HCT116 (cell line): ENCODE data around the gene ATF7IP. TPM values are rescaled to one million over a fixed set of nuclear protein-coding genes. Genes with fewer than 3 reads are reported as not detected.

Experiments
- ATAC-seq: fragments of 200-7000 bp; cut with Tn5 transposase; 2 replicates; pipeline ENCODE4 v1.9.1; 2020; ENCODE audit warnings: mild to moderate bottlenecking, moderate library complexity
- BruUV-seq: library from RNA; stranded (reverse); fragments of 400-500 nt; replicated peaks from 2 replicates; lab custom pipeline; 2021; lab: Mats Ljungman, UMichigan
- CTCF ChIA-PET: fragments of 300-600 bp; sonication (Branson Sonifier 250); formaldehyde crosslinking; loops from one replicate; lab custom pipeline; 2021; ENCODE audit warnings: antibody characterized with exemption; lab: Charles Lee
- POLR2A ChIA-PET: fragments of 300-600, 350-600 bp; sonication (Branson Sonifier 250); formaldehyde crosslinking; loops from one replicate; lab custom pipeline; 2021; ENCODE audit warnings: antibody characterized with exemption; lab: Charles Lee
- RAD21 ChIA-PET, 2 experiments: fragments of 300-600 bp; sonication (Branson Sonifier 250); formaldehyde crosslinking; loops; one replicate each; lab custom pipeline; 2023; ENCODE audit warnings: low total read pairs in 2 of 2; ENCODE audit not compliant: uncharacterized antibody in 2 of 2, unreplicated experiment in 2 of 2, low non-redundant PET in 1 of 2; lab: Charles Lee
- DNase-seq: peaks from one replicate; pipeline ENCODE4 v3.0.0-alpha.2; 2010; ENCODE audit warnings: low read depth, low spot score
- H2AFZ ChIP-seq: fragments of 200-600 bp; shearing (Covaris generic), sonication (generic); 2 replicates; pipeline ENCODE4 v1.6.1; 2017; ENCODE audit warnings: low read depth, mixed run types, mixed read lengths, antibody characterized with exemption, low read length; ENCODE audit not compliant: poor library complexity, severe bottlenecking
- H3K27ac ChIP-seq: 2 replicates; pipeline ENCODE4 v1.5.1; 2012; ENCODE audit warnings: low read depth, low read length
- H3K27me3 ChIP-seq: fragments of 200-600 bp; sonication (generic); 2 replicates; pipeline ENCODE4 v1.6.1; 2016; ENCODE audit warnings: mixed run types, low read length, mixed read lengths; ENCODE audit not compliant: insufficient read depth
- H3K36me3 ChIP-seq, 2 experiments: fragments of 200-500 bp in 1 of 2; fragments of 200-600 bp in 1 of 2; sonication (Bioruptor generic) in 1 of 2; sonication (generic) in 1 of 2; 2 replicates each; pipeline versions ENCODE4 v1.5.1 to v1.6.1; 2014 to 2016; ENCODE audit warnings: low read length in 2 of 2, inconsistent platforms in 1 of 2, mixed read lengths in 1 of 2, mixed run types in 1 of 2; ENCODE audit not compliant: insufficient read depth in 2 of 2, control insufficient read depth in 1 of 2
- H3K4me1 ChIP-seq, 2 experiments: fragments of 200-600 bp in 1 of 2; sonication (generic) in 1 of 2; 2 replicates each; pipeline versions ENCODE4 v1.5.1 to v1.6.1; 2012 to 2017; ENCODE audit warnings: low read length in 2 of 2, inconsistent platforms in 1 of 2, mild to moderate bottlenecking in 1 of 2, mixed read lengths in 1 of 2, mixed run types in 1 of 2, moderate library complexity in 1 of 2; ENCODE audit not compliant: insufficient read depth in 2 of 2, control insufficient read depth in 1 of 2
- H3K4me2 ChIP-seq: fragments of 200-600 bp; sonication (generic); 2 replicates; pipeline ENCODE4 v1.6.1; 2017; ENCODE audit warnings: mixed run types, low read length, mixed read lengths
- H3K4me3 ChIP-seq, 2 experiments: fragments of 200-600 bp in 1 of 2; sonication (generic) in 1 of 2; replicated peaks in 1 of 2; 2 replicates each; pipeline ENCODE4 v1.5.1; 2011 to 2016; ENCODE audit warnings: low read length in 2 of 2, control low read depth in 1 of 2, low read depth in 1 of 2, mild to moderate bottlenecking in 1 of 2, mixed read lengths in 1 of 2, mixed run types in 1 of 2
- H3K79me2 ChIP-seq: fragments of 200-600 bp; sonication (generic); 2 replicates; pipeline ENCODE4 v1.6.1; 2017; ENCODE audit warnings: mild to moderate bottlenecking, mixed run types, low read length, moderate library complexity, mixed read lengths; ENCODE audit not compliant: insufficient read depth
- H3K9ac ChIP-seq: fragments of 200-600 bp; sonication (generic); 2 replicates; pipeline ENCODE4 v1.6.1; 2016; ENCODE audit warnings: low read length, mixed read lengths
- H3K9me2 ChIP-seq: fragments of 200-600 bp; sonication (generic), shearing (Covaris generic); 2 replicates; pipeline ENCODE4 v1.6.1; 2017; ENCODE audit warnings: mixed run types, mild to moderate bottlenecking, moderate library complexity; ENCODE audit not compliant: insufficient read depth
- H3K9me3 ChIP-seq, 2 experiments: fragments of 200-500 bp in 1 of 2; fragments of 200-600 bp in 1 of 2; sonication (Bioruptor generic) in 1 of 2; sonication (generic) in 1 of 2; 2 replicates each; pipeline ENCODE4 v1.6.1; 2014 to 2017; ENCODE audit warnings: low read length in 2 of 2, mixed read lengths in 2 of 2, inconsistent platforms in 1 of 2, low read depth in 1 of 2, mild to moderate bottlenecking in 1 of 2, mixed run types in 1 of 2, moderate library complexity in 1 of 2; ENCODE audit not compliant: control insufficient read depth in 1 of 2, insufficient read depth in 1 of 2
- H4K20me1 ChIP-seq: fragments of 200-600 bp; sonication (generic), shearing (Covaris generic); 2 replicates; pipeline ENCODE4 v1.6.1; 2017; ENCODE audit warnings: mixed run types, mild to moderate bottlenecking, moderate library complexity; ENCODE audit not compliant: insufficient read depth
- CBX3 ChIP-seq: IDR thresholded peaks from 2 replicates; pipeline ENCODE4 v1.6.1; 2012; ENCODE audit warnings: low read depth
- EZH2 ChIP-seq: fragments of 200-600 bp; sonication (generic); IDR thresholded peaks from 2 replicates; pipeline ENCODE4 v1.6.1; 2017; ENCODE audit warnings: antibody characterized with exemption, mixed run types
- EZH2phosphoT487 ChIP-seq: fragments of 200-600 bp; IDR thresholded peaks from 2 replicates; pipeline ENCODE4 v1.6.1; 2018; ENCODE audit warnings: antibody characterized with exemption, borderline replicate concordance
- FOSL1 ChIP-seq: IDR thresholded peaks from 2 replicates; pipeline ENCODE4 v1.6.1; 2012; ENCODE audit warnings: low read depth
- POLR2A ChIP-seq: IDR thresholded peaks from 2 replicates; pipeline ENCODE4 v1.7.0; 2011; ENCODE audit warnings: borderline replicate concordance; ENCODE audit not compliant: insufficient read depth, insufficient read length; ENCODE audit errors: extremely low read depth
- POLR2AphosphoS5 ChIP-seq: IDR thresholded peaks from 2 replicates; pipeline ENCODE4 v1.6.1; 2011; ENCODE audit warnings: mild to moderate bottlenecking, low read depth, low read length, moderate library complexity
- RAD21 ChIP-seq: IDR thresholded peaks from 2 replicates; pipeline ENCODE4 v1.6.1; 2012; ENCODE audit warnings: low read depth, mild to moderate bottlenecking
- REST ChIP-seq: IDR thresholded peaks from 2 replicates; pipeline ENCODE4 v1.6.1; 2012; ENCODE audit warnings: low read depth
- SIN3A ChIP-seq: IDR thresholded peaks from 2 replicates; pipeline ENCODE4 v1.6.1; 2012; ENCODE audit warnings: low read depth
- SRF ChIP-seq: IDR thresholded peaks from 2 replicates; pipeline ENCODE4 v1.6.1; 2012; ENCODE audit warnings: low read depth
- YY1 ChIP-seq: IDR thresholded peaks from 2 replicates; pipeline ENCODE4 v1.6.1; 2011; ENCODE audit warnings: low read length, low read depth, moderate library complexity, mild to moderate bottlenecking; ENCODE audit not compliant: insufficient replicate concordance; ENCODE audit errors: extremely low read depth
- intact Hi-C: fragments of 100-400 bp; cut with micrococcal nuclease; formaldehyde crosslinking; loops from 2 replicates; pipeline ENCODE4 v1.10.0; 2022
- total RNA-seq: library from RNA; stranded (reverse); gene quantifications from one replicate; pipeline ENCODE4 v1.2.1, GENCODE V29; 2021; ENCODE audit not compliant: unreplicated experiment
- TF ChIP-seq, protein P1 (sequence below): IDR thresholded peaks from 2 replicates; pipeline ENCODE4 v1.6.1; 2012

The ATF7IP gene
- total RNA-seq, 1 experiment from 2014 or later: 38.6 TPM

DNA sequence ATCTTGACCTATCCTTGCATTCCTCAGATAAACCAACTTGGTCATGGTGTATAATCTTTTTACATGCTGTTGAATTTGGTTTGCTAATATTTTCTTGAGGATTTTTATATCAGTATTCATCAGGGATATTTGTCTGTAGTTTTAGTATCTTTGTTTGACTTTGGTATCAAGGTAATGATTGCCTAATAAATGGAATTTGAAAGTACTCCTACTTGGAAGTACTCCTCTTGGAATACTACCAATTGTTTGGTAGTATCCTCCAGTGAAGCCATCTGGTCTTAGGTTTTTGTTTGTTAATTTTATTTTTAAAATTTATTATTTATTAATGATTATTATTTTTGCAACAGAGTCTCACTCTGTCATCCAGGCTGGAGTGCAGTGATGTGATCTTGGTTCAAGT, 85.0 kb downstream of the ATF7IP start:
- Histone ChIP-seq H4K20me1 (no peaks in the 10 kb centered on the region), H3K9me3 (no peaks in the 10 kb centered on the region), H3K79me2 (no peaks in the 10 kb centered on the region), H3K9me2 (no peaks in the 10 kb centered on the region), H3K9ac (no peak overlapping the region), H3K36me3 (peaks cover 5 to 7% of the 10 kb centered on the region in 2 experiments; a peak in 2 of 4 replicates), H3K4me1 (no peaks in the 10 kb centered on the region), H2AFZ (no peak overlapping the region), H3K27ac (no peak overlapping the region), H3K4me2 (no peak overlapping the region), H3K4me3 (no peak overlapping the region)
- ChIA-PET RAD21 (no interaction called here), POLR2A (no interaction called here)
- DNase-seq (no peak), ATAC-seq (no peak)
- BruUV-seq: no TSS peak
- intact Hi-C loops: loop anchor here (5.0 kb wide), 1 partner anchor 263 kb away; no protein-coding TSS in a partner anchor
- no peak for TF ChIP-seq POLR2A
- TF ChIP-seq YY1: no peak
- TF ChIP-seq, all 23 proteins: peak for 0
- no peaks in the 10 kb centered on the region for H3K27me3 ChIP-seq
- CTCF ChIA-PET: no interaction called here

DNA sequence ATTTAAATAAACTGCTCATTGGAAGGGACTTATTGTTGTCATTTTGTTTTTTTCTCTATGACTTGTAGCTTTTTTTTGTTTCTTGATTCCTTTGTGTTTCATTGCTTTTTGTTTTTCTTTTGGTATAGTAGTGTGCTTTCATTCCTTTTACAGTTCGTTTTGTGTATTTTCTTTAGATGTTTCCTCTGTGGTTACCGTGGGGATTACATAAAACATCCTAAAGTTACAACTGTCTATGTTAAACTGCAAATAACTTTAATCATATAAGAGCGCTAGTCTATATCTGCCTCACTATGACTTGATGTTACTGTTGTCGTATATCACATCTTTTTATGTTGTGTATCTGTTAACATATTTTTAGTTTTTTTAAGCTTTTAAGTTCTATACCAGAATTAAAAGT, 86.9 kb downstream of the ATF7IP start:
- Histone ChIP-seq H3K36me3 (peaks cover 5 to 7% of the 10 kb centered on the region in 2 experiments; a peak in 2 of 4 replicates), H3K79me2 (no peaks in the 10 kb centered on the region)
- intact Hi-C loops: loop anchor here (5.0 kb wide), 1 partner anchor 265 kb away; no protein-coding TSS in a partner anchor

More for the DNA sequence above, 86.9 kb downstream of the ATF7IP start:
- Histone ChIP-seq H3K4me3 (no peak overlapping the region), H3K27me3 (no peaks in the 10 kb centered on the region), H4K20me1 (no peaks in the 10 kb centered on the region), H3K27ac (no peak overlapping the region), H3K4me1 (no peaks in the 10 kb centered on the region), H2AFZ (no peak overlapping the region), H3K9me2 (no peaks in the 10 kb centered on the region), H3K4me2 (no peak overlapping the region), H3K9me3 (no peaks in the 10 kb centered on the region), H3K9ac (no peak overlapping the region)
- POLR2A ChIA-PET: no interaction called here
- CTCF ChIA-PET: interaction anchor here (5.2 kb wide), 1 partner anchor 214 kb away, joined by 51 read pairs; no protein-coding TSS in a partner anchor
- BruUV-seq: no TSS peak
- TF ChIP-seq POLR2AphosphoS5 (no peak), REST (no peak), SIN3A (no peak), EZH2phosphoT487 (no peak), CBX3 (no peak), FOSL1 (no peak), EZH2 (no peak), RAD21 (no peak), SRF (no peak)
- TF ChIP-seq, protein P1, sequence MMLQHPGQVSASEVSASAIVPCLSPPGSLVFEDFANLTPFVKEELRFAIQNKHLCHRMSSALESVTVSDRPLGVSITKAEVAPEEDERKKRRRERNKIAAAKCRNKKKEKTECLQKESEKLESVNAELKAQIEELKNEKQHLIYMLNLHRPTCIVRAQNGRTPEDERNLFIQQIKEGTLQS: no peak
- RAD21 ChIA-PET: no interaction called here
- ATAC-seq (no peak), DNase-seq (no peak)
